Heart left ventricle (tissue), 16 donors: Measurements from ENCODE around the gene RND2. TPM values are rescaled to one million over a fixed set of nuclear protein-coding genes. Genes with fewer than 3 reads are reported as not detected.

Experiments
- ATAC-seq, 4 donors: fragments of 200-7000 bp; cut with Tn5 transposase; one replicate each; pipeline ENCODE4 v1.9.1; 2020 to 2022; ENCODE audit warnings: moderate library complexity in 4 of 4, mild to moderate bottlenecking in 3 of 4, moderate number of reproducible peaks in 1 of 4
- DNase-seq, 5 donors: peaks; one replicate each; pipeline ENCODE4 v3.0.0-alpha.2; 2020
- H3K27ac ChIP-seq, 12 donors: fragments of 200-600 bp; sonication (generic) in 4 of 12; one replicate each; pipeline versions ENCODE4 v1.5.0 to v1.8.0; 2016 to 2022; ENCODE audit warnings: mild to moderate bottlenecking in 2 of 12
- H3K27me3 ChIP-seq, 9 donors: fragments of 200-600 bp; sonication (generic) in 2 of 9; one replicate each; pipeline versions ENCODE4 v1.5.1 to v1.8.0; 2016 to 2022; ENCODE audit warnings: mild to moderate bottlenecking in 3 of 9
- H3K36me3 ChIP-seq, 9 donors: fragments of 200-600 bp; sonication (generic) in 2 of 9; one replicate each; pipeline versions ENCODE4 v1.5.0 to v1.8.0; 2018 to 2022; ENCODE audit warnings: mild to moderate bottlenecking in 2 of 9
- H3K4me1 ChIP-seq, 12 donors: fragments of 200-600 bp; sonication (generic) in 4 of 12; one replicate each; pipeline versions ENCODE4 v1.5.0 to v1.8.0; 2016 to 2022; ENCODE audit warnings: mild to moderate bottlenecking in 3 of 12
- H3K4me3 ChIP-seq, 12 donors: fragments of 200-600 bp; sonication (generic) in 4 of 12; one replicate each; pipeline versions ENCODE4 v1.5.0 to v1.8.0; 2017 to 2022; ENCODE audit warnings: mild to moderate bottlenecking in 9 of 12, moderate library complexity in 4 of 12
- H3K9me3 ChIP-seq, 12 donors: fragments of 200-600 bp; sonication (generic) in 4 of 12; one replicate each; pipeline versions ENCODE4 v1.5.0 to v1.8.0; 2016 to 2022; ENCODE audit warnings: mild to moderate bottlenecking in 1 of 12
- CTCF ChIP-seq, 12 donors: fragments of 200-600 bp; sonication (generic) in 4 of 12; IDR thresholded peaks; one replicate each; pipeline versions ENCODE4 v1.5.0 to v1.8.0; 2018 to 2022; ENCODE audit warnings: antibody characterized with exemption in 12 of 12, mild to moderate bottlenecking in 5 of 12
- POLR2A ChIP-seq, 2 donors: fragments of 450-650 bp; IDR thresholded peaks; one replicate each; pipeline ENCODE4 v1.6.1; 2017; ENCODE audit warnings: antibody characterized with exemption in 2 of 2, mild to moderate bottlenecking in 2 of 2, moderate library complexity in 2 of 2
- WGBS, 4 donors: extraction: QIAGEN DNeasy Blood & Tissue Kit in 2 of 4; methylation state at CpG; one replicate each; pipeline versions ENCODE4 v1.1.5 to v1.1.7; 2013 to 2018; 5-methylcytosine and 5-hydroxymethylcytosine counted together
- intact Hi-C, 10 donors: fragments of 100-400 bp; cut with DNase I; formaldehyde crosslinking; loops; one replicate each; pipeline versions ENCODE4 v1.11.1 to v1.14.2; 2022
- polyA plus RNA-seq, 2 donors: library from polyadenylated mRNA; stranded (reverse); fragments of 200-250 nt; gene quantifications; one replicate each; pipeline ENCODE4 v1.2.3, GENCODE V29; 2013
- total RNA-seq, 9 donors: library from RNA; depleted of rRNA in 2 of 9; stranded (reverse); fragments of >200 nt in 2 of 9; fragmentation: NEBNext Ultra II Directional in 3 of 9; extraction: Animal tissue kit (Norgen Biotek cat#: 25700) in 3 of 9; gene quantifications; one replicate each; pipeline versions ENCODE4 v1.1.0 to v1.2.4, GENCODE V29; 2016 to 2023
- donor health status: ischemic (EF 13 %, LVEDD 7.1; RV severe dilation, severe dysfunction).
- donor health status: healthy with polysubstance abuse.
- donor health status: DM: no; HTN: yes; CAD: no.
- donor health status: DM: no; HTN: no; CAD: no.
- donor health status: ischemic (EF 25% LVEDD 6.9; RV normal size, moderate dysfunction).
- donor health status: ischemic (EF 25% LVEDD 5.7; RV mildly dilated, moderate dysfunction).
- donor health status: healthy.
- donor health status: DM: yes; HTN: yes; CAD: no.
- donor health status: ischemic (EF 35%, LVEDD 5.7; RV mildly dilated, moderate dysfunction).
- donor health status: nonischemic (EF 11% LVEDD 7.7; RV severe dilation, severe dysfunction).
- donor health status: DM: yes; HTN: yes; CAD: no.
- donor health status: PGD.
- donor health status: ischemic (EF 29% LVEDD 5.4; RV normal size, mild dysfunction).
- donor health status: nonischemic (EF 23%, LVEDD 6.1; RV moderate dilation, normal function).

Gene RND2
- total and polyA plus RNA-seq, 11 donors: 0.10 to 1.6 (median 0.56) TPM

- intact Hi-C loops: loop anchor here in 1 of 10 donors (10.0 kb wide), 1 partner anchor 55 kb away; no protein-coding TSS in a partner anchor
- no peaks in the 10 kb centered on the region for H3K36me3 ChIP-seq
- H3K4me3 ChIP-seq: no peak overlapping the region
- no peaks in the 10 kb centered on the region for H3K9me3 ChIP-seq
- no peaks in the 10 kb centered on the region for H3K4me1 ChIP-seq
- 90 to 100% (median 97%) methylated on average over 2 of the region's 2 CpGs for WGBS, 4 donors
- H3K27ac ChIP-seq: no peak overlapping the region
- no peak for ATAC-seq
- no peak for TF ChIP-seq CTCF (IDR thresholded peaks at IDR 0.05)
- TF ChIP-seq POLR2A (IDR thresholded peaks at IDR 0.05): no peak
- DNase-seq: no peak
- H3K27me3 ChIP-seq: no peaks in the 10 kb centered on the region
Observed at GRCh38 chr17:43039646-43040045, 14.6 kb downstream of the RND2 start.

- no peaks in the 10 kb centered on the region for H3K9me3 ChIP-seq
- H3K4me1 ChIP-seq: no peaks in the 10 kb centered on the region
- H3K4me3 ChIP-seq: no peak overlapping the region
- 84 to 93% (median 90%) methylated on average over 2 of the region's 2 CpGs for WGBS, 4 donors
- intact Hi-C loops: loop anchor here in 1 of 10 donors (10.0 kb wide), 1 partner anchor 54 kb away; no protein-coding TSS in a partner anchor
- no peak overlapping the region for H3K27ac ChIP-seq
- no peaks in the 10 kb centered on the region for H3K27me3 ChIP-seq
- no peak for ATAC-seq
- TF ChIP-seq POLR2A (IDR thresholded peaks at IDR 0.05): no peak
- no peak for TF ChIP-seq CTCF (IDR thresholded peaks at IDR 0.05)
- no peak for DNase-seq
- no peaks in the 10 kb centered on the region for H3K36me3 ChIP-seq
Observed at GRCh38 chr17:43040655-43041054, 15.6 kb downstream of the RND2 start.

DNA sequence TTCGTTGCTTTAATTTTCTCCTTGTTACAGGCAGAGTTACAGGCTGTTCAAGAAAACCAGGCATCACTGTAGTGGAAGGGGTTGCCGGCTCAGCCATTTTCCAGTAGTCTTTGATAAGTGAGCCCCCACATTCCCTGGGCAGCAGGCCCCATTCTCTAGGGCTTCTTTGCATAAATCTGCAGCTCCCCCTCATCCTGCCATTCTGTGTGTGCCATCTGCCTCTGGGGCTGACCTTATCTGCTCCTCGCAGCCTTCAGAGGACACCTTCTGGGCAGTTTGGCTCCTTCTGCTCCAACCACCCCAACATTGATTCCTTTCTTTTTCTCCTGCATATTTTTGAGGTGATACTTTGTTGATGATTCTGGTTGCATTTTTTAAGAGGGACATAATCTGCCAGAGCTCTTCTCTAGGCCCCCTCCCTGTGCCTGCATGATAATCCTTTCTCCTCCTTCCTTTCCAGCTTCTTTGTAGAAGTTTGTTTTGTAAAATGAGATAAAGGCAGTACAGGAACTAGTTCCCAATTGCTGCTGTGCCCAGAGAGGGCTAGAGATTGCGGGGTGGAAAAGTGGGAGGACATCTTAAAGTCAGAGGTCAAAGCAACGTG lies 17.1 kb downstream of the RND2 start:
- Histone ChIP-seq H3K4me3 (no peak overlapping the region), H3K4me1 (no peaks in the 10 kb centered on the region), H3K9me3 (no peaks in the 10 kb centered on the region), H3K27me3 (no peaks in the 10 kb centered on the region), H3K36me3 (peaks cover 0 to 2% (median 0%) of the 10 kb centered on the region in 9 donors), H3K27ac (no peak overlapping the region)
- no peak for DNase-seq
- TF ChIP-seq CTCF (IDR thresholded peaks at IDR 0.05): no peak
- TF ChIP-seq POLR2A (IDR thresholded peaks at IDR 0.05): no peak
- intact Hi-C loops: loop anchor here in 1 of 10 donors (10.0 kb wide), 1 partner anchor 53 kb away; no protein-coding TSS in a partner anchor
- WGBS, 4 donors: 73 to 80% (median 76%) methylated on average over 5 of the region's 5 CpGs
- no peak for ATAC-seq

DNA sequence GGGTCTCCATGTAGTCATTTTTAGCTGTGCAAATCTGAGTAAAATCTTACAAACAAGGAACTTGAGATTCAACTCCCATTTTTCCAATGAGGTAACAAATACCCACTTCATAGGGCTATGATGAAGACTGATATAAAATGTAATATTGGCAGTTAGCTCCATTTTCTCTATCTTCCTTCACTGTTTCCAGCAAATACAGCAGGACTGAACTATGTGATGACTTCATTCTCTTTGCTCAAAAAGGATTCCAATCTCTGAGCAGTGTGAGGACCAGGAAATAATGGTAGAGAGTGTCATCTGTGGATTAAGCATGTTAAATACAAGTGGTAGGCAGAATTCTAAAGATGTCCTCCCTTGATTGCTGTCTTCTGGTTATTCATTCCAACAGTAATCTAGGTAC lies 18.3 kb downstream of the RND2 start:
- no peaks in the 10 kb centered on the region for H3K4me1 ChIP-seq
- no peak overlapping the region for H3K4me3 ChIP-seq
- no peaks in the 10 kb centered on the region for H3K9me3 ChIP-seq
- no peak for DNase-seq
- H3K27ac ChIP-seq: no peak overlapping the region
- peaks cover 0 to 2% (median 0%) of the 10 kb centered on the region in 9 donors for H3K36me3 ChIP-seq
- H3K27me3 ChIP-seq: no peaks in the 10 kb centered on the region
- TF ChIP-seq POLR2A (IDR thresholded peaks at IDR 0.05): no peak
- TF ChIP-seq CTCF (IDR thresholded peaks at IDR 0.05): no peak
- intact Hi-C loops: loop anchor here in 1 of 10 donors (10.0 kb wide), 1 partner anchor 51 kb away; no protein-coding TSS in a partner anchor
- ATAC-seq: no peak
